CD4-positive, alpha-beta T cell treated with Interleukin-2 at 100 ng/mL for 4 hours (primary cell): ENCODE measurements around the gene MAPK12.

Experiments
- DNase-seq: peaks from one replicate; pipeline ENCODE4 v3.0.0-alpha.2; 2020; ENCODE audit warnings: low spot score

The MAPK12 gene

DNA sequence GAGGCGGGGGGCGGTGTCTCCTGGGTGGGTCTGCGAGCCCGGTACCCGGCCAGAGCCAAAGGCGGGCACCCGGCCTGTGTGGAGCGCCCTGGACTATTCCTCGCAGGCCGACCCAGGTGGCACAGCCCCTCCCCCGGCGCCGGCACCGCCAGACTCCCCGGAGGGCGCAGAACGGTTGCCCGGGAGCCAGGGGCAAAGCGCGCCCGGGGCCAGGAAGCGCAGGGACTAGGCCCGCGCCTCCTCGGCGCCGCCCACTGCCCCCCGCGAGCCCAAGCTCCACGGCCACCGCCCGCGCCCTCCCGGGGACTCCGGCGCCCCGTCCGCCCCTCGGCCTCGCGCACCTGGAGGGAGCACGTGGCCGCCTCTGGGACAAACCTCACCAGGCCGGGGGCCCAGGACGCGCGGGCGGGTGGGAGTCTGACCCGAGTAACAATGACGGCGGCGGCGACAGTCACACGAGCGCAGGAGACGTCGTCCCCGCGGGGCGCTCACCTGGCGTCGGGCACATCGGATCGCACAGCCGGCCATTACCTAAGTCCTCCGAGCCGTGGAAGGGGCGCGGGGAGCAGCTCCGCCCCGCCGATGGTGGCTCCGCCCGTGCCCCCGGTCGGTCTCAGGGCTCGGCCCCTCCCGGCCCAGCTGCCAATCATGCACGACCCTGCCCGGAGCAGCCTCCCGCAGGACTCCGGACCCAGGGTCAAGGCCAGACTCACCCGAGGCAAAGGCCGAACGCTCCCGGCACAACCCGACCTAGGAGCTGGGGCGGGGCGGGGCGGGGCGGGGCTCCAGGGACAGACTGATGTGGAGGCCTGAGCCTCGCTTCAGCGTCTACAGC lies 38.5 kb upstream of the MAPK12 start:
- DNase-seq, result no peak

DNA sequence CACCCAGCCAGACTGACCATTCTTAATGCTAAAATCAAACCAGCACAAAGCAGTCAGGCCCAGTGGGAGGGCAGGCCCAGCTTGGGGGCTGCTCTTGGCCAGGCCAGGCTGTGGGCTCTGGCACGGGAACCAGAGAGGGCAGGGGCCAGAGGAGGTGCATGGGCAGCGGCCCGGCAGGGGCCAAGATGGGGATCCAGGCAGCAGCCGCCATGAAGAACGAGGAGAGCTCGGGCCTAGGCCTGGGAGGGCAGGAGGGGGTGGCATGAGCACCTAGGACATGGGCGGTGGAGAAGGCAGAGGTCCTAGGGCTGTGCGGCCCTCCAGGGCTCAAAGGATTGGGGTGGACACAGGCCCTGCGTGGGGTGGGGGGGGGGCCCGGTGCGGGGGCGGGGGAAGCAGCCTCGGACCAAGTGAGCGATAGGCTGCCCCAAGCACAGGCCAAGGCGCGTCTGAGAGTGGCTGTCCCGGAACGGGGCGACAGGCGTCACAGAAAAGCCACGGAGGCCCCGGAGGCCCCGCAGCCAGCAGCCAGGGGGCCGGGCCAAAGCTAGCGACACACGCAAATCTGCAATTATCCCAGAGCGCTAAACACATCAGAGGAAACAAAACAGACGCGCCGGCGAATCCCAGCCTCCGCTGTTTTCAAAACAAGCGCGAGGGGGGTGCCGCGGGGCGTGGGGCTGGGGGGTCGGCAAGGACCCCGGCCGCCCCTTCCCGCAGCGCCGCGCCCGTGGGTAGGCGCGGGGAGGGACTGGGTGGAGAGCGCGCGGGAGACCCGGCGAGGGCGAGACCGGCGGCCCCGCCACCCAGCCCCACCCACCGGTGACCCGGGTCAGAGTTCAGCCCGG lies 37.7 kb upstream of the MAPK12 start:
- no peak for DNase-seq

DNA sequence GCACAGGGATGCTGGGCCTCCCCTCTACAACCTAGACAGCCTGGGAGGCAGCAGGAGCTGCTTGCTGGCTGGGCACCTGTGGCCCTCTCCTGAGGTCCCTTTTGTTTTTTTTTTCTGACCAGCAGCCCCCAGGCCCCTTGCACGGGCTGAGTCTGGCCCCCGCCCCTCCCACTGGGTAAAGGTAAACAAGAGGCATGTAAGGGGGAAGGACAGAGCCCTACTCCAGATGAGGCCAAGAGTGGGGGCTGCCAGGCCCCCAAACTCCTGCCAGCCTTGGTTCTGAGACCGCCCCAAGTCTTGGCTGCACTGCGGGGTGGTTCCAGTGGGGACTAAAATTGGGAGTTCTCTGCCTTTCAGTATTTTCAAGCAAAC lies 36.8 kb upstream of the MAPK12 start:
- DNase-seq, result no peak

DNA sequence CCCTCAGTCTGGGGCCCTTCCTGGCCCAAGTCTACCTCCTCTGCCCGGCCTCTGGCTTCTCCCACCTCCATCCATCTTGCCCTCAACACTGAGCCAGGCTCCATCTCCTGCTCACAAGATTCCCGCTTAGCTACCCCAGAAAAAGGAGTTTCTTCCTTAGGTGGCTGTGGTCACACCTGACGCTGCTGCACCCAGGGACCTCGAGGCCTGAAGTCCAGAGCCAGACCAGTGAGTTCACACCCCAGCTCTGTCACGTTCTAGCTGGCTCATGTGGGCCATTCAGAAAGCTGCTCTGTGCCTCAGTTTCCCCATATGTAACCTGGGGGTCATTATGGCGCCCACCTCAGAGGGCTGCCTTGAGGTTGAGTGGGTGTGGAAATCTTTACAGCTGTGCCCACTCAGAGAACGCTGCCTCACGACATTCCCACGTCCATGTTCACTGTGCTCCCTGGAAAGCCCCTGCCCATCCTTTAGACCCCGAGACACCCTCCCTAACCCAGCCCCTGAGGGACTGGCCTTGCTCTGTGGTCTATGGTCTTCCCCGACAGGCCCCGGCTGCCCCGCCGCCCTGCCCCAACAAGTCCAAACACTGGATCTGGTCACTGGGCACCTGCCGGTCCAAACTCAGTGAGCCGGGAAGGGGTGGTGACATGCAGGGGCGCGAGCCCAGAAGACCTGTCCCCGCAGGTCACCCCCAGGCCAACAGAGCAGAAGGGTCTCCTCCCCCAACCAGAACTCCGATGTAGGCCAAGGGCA lies 36.2 kb upstream of the MAPK12 start:
- DNase-seq, result no peak

DNA sequence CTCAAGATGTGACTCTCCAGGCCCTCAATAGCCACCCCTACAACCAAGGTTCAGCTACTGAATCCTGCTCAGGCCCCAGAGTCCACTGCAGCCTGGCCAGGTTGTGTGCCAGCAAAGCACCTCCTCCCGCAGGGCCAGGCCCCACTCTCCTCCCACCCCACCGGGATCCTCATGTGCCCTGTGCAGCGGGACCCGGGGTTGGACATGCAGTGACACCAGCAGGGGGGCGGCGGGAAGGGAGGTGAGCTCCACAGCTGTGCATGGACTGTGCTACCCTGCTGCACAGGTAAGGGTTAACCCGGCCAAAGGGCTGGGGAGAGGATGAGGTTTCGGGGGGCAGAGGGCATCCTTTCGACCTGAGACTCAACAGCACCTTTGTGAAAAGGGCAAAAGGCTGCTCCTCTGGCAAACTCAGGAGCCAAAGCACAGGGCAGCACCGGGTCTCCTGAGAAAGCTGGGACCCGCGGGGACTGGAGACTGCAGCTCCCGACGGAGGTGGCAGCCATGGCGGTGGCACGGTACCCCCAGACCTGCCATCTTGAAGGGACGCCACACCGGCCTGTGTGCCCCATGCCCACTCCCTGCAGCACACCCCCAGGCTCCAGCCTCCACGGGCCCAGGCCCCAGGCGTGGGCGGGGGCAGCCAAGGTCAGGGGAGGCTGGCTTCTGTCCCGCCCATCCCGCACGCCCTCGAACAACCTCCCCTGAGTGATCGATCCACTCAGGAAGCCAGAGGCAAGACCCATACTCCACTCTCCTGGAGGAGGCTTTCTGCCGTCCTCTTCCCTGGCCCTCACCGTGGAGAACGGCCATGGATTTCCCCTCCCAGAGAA lies 35.4 kb upstream of the MAPK12 start:
- DNase-seq, result no peak

DNA sequence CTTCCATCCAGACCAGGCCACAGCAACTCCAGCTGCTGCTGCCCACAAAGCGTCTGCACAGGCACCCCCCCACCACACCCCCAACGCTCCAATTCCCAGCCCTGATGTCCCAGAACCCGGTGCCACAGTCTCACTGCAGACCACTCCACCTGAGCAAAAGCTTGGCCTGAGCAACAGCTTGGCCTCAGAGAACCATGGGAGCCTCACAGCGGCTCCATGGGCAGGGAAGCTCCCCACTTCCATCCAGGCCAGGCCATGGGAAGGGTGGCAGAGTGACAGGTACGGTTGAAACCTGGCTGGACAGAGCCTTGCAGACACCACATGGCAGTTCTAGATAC lies 32.8 kb upstream of the MAPK12 start:
- no peak for DNase-seq

DNA sequence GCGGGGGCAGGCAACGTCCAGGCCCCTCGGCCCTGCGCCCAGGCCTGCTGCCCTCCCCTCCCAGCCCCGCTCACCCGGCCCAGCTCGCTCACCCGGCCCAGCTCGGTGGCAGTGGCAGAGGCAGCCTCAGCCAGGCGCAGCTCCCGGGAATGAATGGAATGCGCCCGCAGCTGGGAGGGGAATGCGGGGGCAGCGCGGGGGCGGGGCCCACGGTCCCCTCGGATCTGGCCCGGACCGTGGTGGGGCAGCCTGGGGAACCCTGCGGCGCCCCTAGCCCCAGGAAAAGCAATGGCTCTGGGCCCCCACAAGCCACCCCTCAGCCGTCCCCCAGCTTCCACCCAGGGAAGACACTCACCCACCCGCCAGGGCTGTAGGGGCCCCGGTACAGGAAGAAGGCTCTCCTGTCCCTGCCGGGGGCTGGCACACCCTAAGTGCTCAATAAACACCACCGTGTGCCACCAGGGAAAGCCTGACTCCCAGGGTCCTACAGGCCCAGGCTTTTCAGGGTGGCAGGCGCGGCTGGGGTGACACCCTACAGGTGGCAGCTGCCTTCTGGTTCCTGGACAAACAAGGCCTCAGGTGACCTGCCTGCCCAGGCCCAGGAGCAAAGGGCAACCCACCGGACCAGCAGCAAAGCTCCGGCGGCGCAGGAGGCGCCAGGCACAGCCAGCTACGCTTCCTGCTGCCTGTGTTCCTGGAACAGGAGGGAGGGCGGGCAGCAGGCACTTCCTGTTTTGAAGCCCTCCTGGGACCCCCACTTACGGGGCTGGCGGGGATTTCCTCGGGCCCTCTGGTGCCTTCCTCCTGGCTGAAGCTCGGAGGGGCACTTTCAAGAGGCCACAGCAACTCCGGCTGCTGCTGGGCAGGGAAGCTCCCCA lies 32.2 kb upstream of the MAPK12 start:
- DNase-seq, result no peak

DNA sequence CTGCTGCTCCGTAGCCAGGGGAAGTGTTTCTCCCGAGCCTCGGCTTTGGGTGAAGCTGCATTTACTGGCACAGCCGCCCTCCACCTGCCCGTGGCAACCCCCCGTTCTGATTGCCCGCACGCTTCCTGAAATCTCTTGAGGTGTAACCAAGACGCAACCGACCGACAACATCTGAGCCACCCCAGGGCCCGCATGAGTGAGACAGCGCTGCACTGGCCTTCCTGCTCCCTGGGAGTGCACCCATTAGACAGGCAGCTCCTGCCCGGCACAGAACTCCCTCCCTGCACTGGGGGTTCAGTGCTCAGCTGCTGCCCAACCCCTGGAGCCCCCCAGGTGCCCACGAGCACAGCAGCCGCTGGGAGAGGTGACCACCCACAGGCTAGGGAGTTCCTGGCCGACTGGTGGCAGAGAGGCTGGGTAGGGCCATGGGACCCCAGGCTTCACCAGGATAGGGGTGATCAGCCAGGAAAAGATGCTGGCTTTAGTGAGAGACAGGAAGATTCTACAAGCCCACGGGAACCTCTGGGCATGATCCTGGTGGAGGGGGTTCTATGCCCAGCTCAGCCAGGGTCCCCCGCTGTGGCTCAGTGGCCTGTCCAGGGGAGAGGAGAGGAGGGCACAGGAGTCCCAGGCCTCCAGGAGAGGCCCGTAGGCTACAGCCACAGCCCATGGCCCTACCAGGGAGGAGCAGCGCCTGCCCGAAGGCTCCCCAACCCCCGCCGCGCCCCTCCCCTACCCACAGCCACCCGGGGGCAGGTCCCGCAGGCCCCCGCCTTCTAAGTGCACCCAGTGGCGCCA lies 31.4 kb upstream of the MAPK12 start:
- no peak for DNase-seq

DNA sequence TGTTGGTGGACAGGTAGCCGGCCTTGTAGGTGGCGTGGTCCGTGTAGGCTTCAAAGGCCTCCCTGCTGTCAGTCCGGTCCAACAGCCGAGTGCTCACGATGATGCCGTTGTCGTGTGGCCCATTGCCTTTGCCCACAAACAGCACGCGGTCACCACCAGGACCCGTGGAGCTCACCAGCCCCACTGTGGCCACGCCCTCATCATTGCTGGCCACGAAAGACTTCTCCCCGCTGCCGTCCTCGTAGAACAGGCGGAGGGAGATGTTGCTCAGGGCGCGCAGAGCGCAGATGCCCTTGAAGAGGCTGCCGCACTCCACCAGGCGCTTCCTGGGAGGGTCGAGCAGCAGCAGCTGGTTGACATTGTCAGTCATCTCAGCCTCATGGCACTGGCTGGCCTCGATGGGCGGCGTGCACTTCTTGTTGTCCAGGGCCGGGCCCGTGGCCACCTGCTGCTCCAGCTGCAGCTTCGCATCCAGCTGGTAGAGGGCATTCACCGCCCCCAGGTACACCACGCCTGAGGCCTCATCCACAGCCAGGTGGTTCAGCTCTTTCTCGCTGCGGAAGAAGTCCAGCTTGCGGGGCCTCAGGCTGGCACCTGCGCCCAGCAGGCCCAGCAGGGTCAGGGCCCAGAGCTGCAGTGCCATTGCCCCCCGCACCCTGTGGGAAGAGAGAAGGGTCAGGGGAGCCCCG lies 28.6 kb upstream of the MAPK12 start:
- no peak for DNase-seq

DNA sequence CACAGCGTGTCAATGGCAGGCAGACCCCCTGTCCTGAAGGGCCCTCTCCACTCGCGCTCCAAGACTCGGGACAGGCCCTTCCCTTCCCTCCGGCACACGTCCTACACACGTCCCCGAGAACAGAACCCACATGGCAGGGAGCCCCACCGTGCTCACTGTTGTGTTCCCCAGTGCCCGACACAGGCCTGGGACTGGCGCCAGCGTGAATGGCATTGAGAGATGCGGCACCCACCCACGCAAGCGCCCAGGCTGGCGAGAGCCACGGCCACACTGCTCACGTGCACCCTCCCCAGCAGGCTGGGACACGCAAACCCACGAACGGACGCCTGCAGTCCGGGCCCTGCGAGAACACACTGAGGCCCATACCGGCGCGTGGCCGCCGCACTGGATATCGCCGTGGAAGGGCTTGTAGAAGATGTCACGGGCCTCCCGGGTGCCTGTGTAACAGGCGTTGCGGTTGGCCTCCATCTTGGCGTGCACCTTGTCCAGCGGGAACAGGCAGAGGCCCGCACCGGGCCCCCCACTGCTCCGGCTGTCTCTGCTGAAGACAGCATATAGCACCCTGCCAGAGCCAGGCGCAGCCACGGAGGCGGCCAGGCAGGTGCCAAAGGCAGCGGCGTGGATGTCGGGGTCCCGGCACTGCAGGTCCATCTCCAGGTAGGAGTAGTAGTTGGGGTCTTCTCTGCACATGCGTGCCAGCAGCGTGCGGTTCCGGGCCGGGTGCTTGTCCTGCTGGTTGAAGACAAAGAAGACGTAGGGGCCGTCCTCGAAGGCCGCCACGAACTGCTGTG lies 27.9 kb upstream of the MAPK12 start:
- no peak for DNase-seq

DNA sequence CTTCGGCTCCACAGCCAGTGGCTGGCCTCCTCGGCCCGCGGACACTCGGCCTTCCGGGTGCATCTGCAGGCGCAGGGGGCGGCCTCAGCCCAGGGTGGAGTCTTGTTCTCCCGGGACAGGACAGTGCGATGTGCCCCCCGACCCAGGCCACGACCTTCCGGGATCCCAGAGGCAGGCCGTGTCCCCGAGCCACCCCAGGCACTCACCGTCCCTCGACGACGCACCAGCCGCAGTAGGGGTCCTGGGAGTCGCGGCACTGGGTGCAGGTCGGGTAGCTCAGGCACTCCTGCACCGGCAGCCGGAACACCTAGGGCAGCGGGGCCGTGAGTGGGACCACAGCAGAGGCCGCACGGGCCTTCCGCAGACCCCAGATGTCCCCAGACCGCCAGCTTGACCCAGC lies 26.2 kb upstream of the MAPK12 start:
- DNase-seq, result no peak

DNA sequence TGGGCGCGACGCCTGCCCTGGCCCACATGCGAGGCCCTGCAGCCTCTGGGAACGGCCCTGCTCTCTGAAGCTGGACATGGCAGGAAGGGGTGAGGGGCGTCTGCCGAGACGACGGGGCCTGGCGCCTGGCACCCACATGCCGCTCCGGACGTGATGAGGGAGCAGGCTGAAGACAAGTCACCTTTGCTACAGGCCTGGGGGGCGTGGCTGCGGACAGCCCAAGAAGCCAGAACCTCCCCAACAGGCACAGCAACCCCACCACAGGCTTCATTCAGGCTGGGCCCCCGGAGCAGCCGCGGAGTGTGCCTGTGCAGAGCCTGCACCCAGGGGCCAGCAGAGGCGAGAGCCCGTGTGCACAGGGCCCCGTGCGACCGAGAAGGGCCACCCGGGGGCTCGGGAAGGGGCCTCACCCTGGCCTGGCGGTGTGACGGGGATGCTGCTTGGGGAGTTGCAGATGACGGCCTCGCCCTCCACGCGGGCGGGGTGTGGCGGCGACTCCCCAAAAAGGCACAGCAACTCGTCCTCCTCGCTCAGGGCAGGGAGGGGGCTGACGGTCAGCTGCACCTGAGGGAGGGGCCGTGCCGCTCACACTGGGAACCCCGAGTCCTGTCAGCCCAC lies 25.3 kb upstream of the MAPK12 start:
- DNase-seq, result no peak

DNA sequence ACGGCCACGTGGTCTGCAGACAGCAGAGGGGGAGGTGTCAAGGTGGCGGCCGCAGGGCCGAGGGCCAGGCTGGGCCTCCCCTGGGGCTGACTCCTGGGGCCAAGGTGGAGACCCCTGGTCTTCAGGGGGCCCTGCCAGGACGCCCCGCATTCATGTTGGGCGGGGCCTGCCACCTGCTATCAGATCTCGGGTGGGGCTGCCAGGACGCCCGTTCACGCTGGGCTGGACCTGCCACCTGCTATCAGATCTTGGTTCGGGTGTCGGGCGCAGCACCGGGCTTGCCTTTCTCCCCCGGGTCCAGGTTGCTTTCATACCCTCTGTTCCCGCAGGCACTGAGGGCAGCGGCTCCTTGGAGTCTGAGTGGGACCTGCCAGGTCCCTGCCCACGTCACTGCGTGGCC lies 24.8 kb upstream of the MAPK12 start:
- DNase-seq, result no peak

DNA sequence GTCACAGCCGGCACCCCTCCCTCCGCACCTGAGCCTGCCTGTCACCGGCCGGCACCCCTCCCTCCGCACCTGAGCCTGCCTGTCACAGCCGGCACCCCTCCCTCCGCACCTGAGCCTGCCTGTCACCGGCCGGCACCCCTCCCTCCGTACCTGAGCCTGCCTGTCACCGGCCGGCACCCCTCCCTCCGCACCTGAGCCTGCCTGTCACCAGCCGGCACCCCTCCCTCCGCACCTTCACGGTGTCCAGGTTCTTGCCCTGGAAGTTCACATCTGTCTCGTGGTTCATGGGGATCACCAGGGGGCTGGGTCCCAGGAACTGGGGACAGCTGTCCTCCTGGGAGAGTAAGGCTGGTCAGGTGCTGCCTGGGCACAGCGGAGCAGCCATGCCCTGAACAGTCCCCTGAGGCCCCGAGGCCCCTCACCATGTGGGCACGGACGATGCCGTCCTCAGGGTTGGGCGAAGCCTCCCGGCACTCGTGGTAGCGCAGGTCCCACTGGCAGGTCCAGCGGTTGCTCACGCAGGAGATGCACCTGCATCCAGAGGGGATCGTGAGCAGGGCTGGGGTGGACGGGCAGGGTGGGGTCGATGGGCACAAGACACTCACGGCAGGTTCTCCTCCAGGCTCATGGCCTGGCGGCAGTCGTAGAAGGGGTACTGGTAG lies 24.2 kb upstream of the MAPK12 start:
- no peak for DNase-seq

DNA sequence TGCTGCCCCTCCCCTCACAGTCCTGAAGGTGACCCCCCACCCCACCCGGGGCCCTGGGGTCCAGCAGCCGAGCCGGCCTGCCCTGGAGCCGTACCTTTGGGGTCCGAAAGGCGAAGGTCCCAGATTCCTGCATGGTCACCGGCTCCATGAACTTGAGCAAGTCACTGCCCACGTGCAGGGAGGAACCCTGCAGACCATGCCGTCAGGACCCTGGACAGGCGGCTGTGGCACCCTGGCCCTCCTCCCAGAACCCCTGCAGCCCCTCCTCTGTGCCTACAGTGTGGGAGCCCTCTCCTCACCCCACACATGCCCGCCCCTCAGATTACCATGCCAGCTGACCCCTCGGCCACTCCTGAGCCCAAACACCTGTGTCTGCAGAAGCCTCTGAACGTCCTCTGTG lies 23.0 kb upstream of the MAPK12 start:
- no peak for DNase-seq

DNA sequence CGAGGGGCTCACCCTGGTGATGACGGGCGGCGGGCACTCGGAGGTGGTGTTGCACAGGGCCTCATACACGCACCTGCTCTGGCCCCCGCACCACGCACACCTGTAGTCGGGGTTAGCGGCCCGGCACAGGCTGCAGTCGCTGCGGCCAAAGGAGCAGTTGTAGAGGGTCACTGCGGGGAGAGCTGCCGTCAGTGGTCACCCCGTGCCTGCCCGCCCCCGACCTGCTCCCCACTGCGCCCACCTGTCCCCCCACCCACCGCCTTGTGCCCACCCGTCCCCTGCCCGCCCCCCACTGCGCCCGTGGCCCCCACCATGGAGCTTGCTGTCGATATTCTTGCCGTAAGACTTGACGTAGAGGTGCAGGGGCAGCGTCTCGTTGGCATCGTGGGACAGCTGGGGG lies 22.3 kb upstream of the MAPK12 start:
- DNase-seq, result no peak

DNA sequence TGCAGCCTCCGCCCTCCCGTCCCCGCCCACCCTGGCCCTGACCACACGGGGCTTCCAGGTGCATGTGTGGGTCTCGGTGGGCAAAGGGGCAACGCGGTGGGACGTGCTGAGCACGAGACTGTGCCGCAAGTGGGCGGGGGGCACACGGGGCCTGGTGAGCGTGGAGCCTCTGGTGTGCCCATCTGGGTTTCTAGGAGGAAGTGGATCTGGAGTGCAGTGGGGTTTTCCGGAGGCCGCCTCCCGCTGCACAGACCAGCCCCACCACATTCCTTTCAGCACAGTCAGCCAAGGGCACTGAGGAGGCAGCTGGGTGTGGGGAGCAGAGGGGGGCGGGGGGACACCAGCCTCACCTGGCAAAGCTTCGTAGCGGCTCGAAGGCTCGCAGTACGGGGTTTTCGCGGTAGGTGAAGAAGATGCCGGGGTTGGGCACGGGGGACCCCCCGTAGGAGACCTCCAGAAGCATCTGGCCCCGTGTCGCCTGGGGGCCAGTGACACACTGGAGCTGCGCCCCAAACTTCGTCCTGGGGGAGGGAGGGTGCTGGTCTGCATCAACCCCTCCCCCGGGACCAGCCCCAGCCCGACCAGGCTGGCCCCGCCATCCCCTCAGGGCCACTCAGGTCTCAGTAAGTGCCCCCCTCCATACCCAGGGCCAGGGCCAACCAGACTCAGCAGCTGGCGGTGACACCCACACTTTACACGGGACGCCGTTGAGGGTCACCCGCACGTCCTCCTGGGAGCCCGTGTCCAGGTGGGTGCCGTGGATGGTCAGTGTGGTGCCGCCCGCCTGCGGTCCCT lies 21.1 kb upstream of the MAPK12 start:
- no peak for DNase-seq
